Measurements from ENCODE around the gene NARF. TPM values are rescaled to one million over a fixed set of nuclear protein-coding genes. Genes with fewer than 3 reads are reported as not detected.

Gene NARF
- total and polyA plus RNA-seq, 2 donors (not counting 3 experiments of a cell fraction or from before 2014, with no cell fraction given): 83.4 to 158 TPM

DNA sequence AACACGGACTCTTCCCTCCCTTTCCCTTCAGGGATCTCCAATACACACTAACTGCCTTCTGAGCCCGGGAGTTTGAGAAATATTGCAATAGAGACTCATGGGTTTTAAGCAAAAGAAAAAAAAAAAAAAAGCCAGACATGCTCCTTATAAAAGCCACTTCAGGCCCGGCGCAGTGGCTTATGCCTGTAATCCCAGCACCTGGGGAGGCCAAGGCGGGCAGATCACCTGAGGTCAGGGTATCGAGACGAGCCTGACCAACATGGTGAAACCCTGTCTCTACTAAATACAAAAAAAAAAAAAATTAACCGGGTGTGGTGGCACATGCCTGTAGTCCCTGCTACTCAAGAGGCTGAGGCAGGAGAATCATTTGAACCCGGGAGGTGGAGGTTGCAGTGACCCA, 42.8 kb upstream of the NARF start:
- POLR2A ChIA-PET: no interaction called here
- intact Hi-C loops (cut with micrococcal nuclease): loop anchor here (5.0 to 10.0 kb wide), 3 partner anchors 118 to 381 kb away; partner anchors contain the start of genes DCXR and RAC3

More for the DNA sequence above, 42.8 kb upstream of the NARF start:
- BruUV-seq (replicated peaks): no TSS peak
- CTCF ChIA-PET: interaction anchor here (0.5 kb wide), 1 partner anchor 66 kb away, joined by 3 read pairs; no protein-coding TSS in a partner anchor
- no peak for FAIRE-seq
- H3K4me1 ChIP-seq (ENCODE audit: control insufficient read depth, extremely low read depth, insufficient read depth, low read length): peaks cover 12% of the 10 kb centered on the region
- dilution Hi-C loops (cut with MboI; ENCODE audit: extremely low pct_ligation_motif_present, low sequenced_read_pairs): no loop called here
- TF ChIP-seq JUN (IDR thresholded peaks at IDR 0.05; ENCODE audit: borderline replicate concordance, insufficient read depth, insufficient read length, low read depth) (no peak), GATA2 (IDR thresholded peaks at IDR 0.05; ENCODE audit: insufficient read depth, insufficient read length, low read depth, low read length) (no peak), POLR2AphosphoS5 (IDR thresholded peaks at IDR 0.05; ENCODE audit: insufficient read depth, low read depth, low read length) (no peak), FOS (IDR thresholded peaks at IDR 0.05; ENCODE audit: borderline replicate concordance, insufficient read depth, low read length) (no peak), EZH2 (IDR thresholded peaks at IDR 0.05; ENCODE audit: borderline replicate concordance, low read depth, low read length, severe bottlenecking) (no peak), MYC (IDR thresholded peaks at IDR 0.05; ENCODE audit: low read depth, low read length) (no peak), POLR2A (IDR thresholded peaks at IDR 0.05; ENCODE audit: low read depth, low read length) (no peak)
- TF ChIP-seq, protein P1, sequence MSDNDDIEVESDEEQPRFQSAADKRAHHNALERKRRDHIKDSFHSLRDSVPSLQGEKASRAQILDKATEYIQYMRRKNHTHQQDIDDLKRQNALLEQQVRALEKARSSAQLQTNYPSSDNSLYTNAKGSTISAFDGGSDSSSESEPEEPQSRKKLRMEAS (IDR thresholded peaks at IDR 0.05; ENCODE audit: insufficient read depth, insufficient read length): no peak
- TF ChIP-seq, protein P2, sequence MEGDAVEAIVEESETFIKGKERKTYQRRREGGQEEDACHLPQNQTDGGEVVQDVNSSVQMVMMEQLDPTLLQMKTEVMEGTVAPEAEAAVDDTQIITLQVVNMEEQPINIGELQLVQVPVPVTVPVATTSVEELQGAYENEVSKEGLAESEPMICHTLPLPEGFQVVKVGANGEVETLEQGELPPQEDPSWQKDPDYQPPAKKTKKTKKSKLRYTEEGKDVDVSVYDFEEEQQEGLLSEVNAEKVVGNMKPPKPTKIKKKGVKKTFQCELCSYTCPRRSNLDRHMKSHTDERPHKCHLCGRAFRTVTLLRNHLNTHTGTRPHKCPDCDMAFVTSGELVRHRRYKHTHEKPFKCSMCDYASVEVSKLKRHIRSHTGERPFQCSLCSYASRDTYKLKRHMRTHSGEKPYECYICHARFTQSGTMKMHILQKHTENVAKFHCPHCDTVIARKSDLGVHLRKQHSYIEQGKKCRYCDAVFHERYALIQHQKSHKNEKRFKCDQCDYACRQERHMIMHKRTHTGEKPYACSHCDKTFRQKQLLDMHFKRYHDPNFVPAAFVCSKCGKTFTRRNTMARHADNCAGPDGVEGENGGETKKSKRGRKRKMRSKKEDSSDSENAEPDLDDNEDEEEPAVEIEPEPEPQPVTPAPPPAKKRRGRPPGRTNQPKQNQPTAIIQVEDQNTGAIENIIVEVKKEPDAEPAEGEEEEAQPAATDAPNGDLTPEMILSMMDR (IDR thresholded peaks at IDR 0.05; ENCODE audit: extremely low read depth in 1 of 2, insufficient read depth in 1 of 2, low read depth in 1 of 2, low read length in 2 of 2): no peak
- H3K4me3 ChIP-seq (replicated peaks in 1 of 3; ENCODE audit: insufficient read depth in 1 of 3, low read depth in 1 of 3, low read length in 3 of 3): no peak overlapping the region
- H3K36me3 ChIP-seq (ENCODE audit: control insufficient read depth in 2 of 2, extremely low read depth in 1 of 2, insufficient read depth in 2 of 2, low read length in 2 of 2): no peaks in the 10 kb centered on the region
- no peak overlapping the region for H2AFZ ChIP-seq (ENCODE audit: low read depth, low read length)
- H3K9me3 ChIP-seq (replicated peaks; ENCODE audit: control insufficient read depth, insufficient read depth, low read length): no peaks in the 10 kb centered on the region
- H3K79me2 ChIP-seq (ENCODE audit: control insufficient read depth, insufficient read depth, low read length): no peaks in the 10 kb centered on the region
- no peak for DNase-seq (ENCODE audit: low read depth, low spot score)
- no peaks in the 10 kb centered on the region for H3K9me1 ChIP-seq (replicated peaks; ENCODE audit: control insufficient read depth, extremely low read depth, insufficient read depth, low read length)
- no peak overlapping the region for H3K4me2 ChIP-seq (ENCODE audit: insufficient read depth, low read length)
- H3K27ac ChIP-seq (ENCODE audit: insufficient read depth, low read depth, low read length): no peak overlapping the region
- no peaks in the 10 kb centered on the region for H4K20me1 ChIP-seq (replicated peaks; ENCODE audit: control insufficient read depth, extremely low read depth, insufficient read depth, low read length)
- no peaks in the 10 kb centered on the region for H3K27me3 ChIP-seq (ENCODE audit: control insufficient read depth in 2 of 2, insufficient read depth in 2 of 2, low read length in 2 of 2)
- no peak overlapping the region for H3K9ac ChIP-seq (replicated peaks; ENCODE audit: extremely low read depth, insufficient read depth, low read length)

All from endothelial cell of umbilical vein (primary cell).